HCEC 1CT (cell line): ENCODE measurements around the gene TMEM167B.
"Not testable (repeated sequence)": the region's sequence is repeated elsewhere in the genome, so short reads cannot be mapped to it uniquely, and the experiment has no call there.

ENCODE experiments used
- DNase-seq: peaks from one replicate; pipeline ENCODE4 v3.0.0-alpha.2; 2017

TMEM167B gene

GRCh38 chr1:109115685-109116084 is 25.1 kb downstream of the TMEM167B start:
- no peak for DNase-seq

GRCh38 chr1:109116286-109116685 is 25.7 kb downstream of the TMEM167B start:
- DNase-seq: no peak

GRCh38 chr1:109118089-109118488 is 27.5 kb downstream of the TMEM167B start:
- no peak for DNase-seq

- DNase-seq: no peak
These were observed 29.8 kb downstream of the TMEM167B start for GRCh38 chr1:109120356-109120755.

GRCh38 chr1:109131059-109131458 is 40.5 kb downstream of the TMEM167B start:
- no peak for DNase-seq

GRCh38 chr1:109131800-109132199 is 41.2 kb downstream of the TMEM167B start:
- no peak for DNase-seq

- no peak for DNase-seq
These were observed 42.6 kb downstream of the TMEM167B start for GRCh38 chr1:109133002-109133706.

- DNase-seq: no peak
These were observed 43.3 kb downstream of the TMEM167B start for GRCh38 chr1:109133815-109134214.

GRCh38 chr1:109134423-109134822 is 43.9 kb downstream of the TMEM167B start:
- no peak for DNase-seq

- no peak for DNase-seq
These were observed 45.4 kb downstream of the TMEM167B start for GRCh38 chr1:109135940-109136339.

GRCh38 chr1:109136766-109137165 is 46.2 kb downstream of the TMEM167B start:
- DNase-seq: no peak

- DNase-seq: no peak
These were observed 47.4 kb downstream of the TMEM167B start for GRCh38 chr1:109137958-109138357.

- DNase-seq: no peak
These were observed 47.8 kb downstream of the TMEM167B start for GRCh38 chr1:109138358-109138757.

GRCh38 chr1:109140392-109140791 is 49.8 kb downstream of the TMEM167B start:
- DNase-seq: no peak

GRCh38 chr1:109142260-109142659 is 51.7 kb downstream of the TMEM167B start:
- DNase-seq: no peak

GRCh38 chr1:109142725-109143124 is 52.2 kb downstream of the TMEM167B start:
- not testable (repeated sequence) for DNase-seq
